HG03354 (cell line): ENCODE measurements around the gene SYN1.

ENCODE experiments used
- ATAC-seq: cut with Tn5 transposase; IDR thresholded peaks from one replicate; pipeline ENCODE4 v1.9.1; 2021; ENCODE audit warnings: mild to moderate bottlenecking; ENCODE audit not compliant: unreplicated experiment, poor library complexity, severe bottlenecking

SYN1 gene

GRCh38 chrX:47576021-47576898, 43.4 kb downstream of the SYN1 start:
- no peak for ATAC-seq

DNA sequence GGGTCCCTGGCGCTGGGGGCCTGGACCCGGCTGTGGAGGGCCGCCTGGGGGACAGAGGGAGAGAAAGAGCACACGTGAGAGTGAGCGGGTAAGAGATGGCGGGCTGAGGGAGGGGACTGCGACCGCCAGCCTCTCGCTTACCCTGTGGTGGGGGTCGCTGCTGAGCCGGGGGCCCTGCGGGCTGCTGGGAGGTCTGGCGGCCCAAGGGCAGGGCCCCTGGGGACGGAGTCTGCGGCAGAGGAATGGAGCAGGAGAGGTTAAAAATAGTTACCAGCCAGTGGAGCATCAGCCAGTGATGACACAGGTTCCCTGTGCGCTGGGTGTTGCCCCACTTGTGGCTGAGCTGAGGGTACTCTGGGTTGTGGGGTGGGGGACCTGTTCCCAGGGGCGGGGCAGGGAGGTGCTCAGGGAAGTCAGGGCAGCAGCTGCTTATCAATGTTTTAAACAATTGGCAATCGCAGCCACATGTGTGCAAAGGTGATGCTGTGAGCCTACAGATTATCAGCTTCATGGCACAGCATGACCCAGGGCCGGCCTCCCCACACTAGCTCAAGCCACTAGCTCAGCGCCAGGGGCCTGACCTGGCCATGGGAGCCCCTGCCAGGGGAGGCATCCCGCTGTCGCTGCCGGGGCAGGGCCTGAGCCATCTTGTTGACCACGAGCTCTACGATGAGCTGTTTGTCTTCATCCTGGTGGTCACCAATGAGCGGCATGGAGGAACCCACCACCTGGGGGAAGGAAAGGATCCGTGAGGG, 44.9 kb downstream of the SYN1 start:
- ATAC-seq, result no peak

DNA sequence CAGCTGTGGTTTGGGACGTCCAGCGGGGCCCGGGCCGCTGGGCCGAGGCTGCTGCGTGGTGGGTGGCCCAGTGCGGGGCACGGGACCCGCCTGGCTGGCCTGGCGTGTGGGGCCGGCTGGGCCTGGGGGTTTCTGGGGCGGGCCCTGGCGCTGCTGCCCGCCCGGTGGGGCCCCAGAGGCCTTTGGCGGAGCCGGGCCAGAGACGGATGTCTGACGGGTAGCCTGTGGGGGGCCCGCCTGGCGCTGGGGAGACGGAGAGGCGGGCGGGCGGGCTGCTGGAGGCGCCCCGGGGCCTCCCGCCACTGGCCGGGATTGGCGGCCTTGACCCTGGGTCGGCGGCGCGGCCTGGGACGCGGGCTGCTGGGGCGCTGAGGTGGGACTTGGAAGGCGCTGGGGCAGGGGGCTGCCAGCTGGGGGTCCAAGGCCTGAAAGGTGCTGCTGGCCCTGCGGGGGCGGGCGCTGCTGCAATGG, 45.5 kb downstream of the SYN1 start:
- no peak for ATAC-seq

GRCh38 chrX:47573341-47574075, 46.1 kb downstream of the SYN1 start:
- ATAC-seq, result no peak

GRCh38 chrX:47572773-47573340, 46.8 kb downstream of the SYN1 start:
- ATAC-seq, result no peak

DNA sequence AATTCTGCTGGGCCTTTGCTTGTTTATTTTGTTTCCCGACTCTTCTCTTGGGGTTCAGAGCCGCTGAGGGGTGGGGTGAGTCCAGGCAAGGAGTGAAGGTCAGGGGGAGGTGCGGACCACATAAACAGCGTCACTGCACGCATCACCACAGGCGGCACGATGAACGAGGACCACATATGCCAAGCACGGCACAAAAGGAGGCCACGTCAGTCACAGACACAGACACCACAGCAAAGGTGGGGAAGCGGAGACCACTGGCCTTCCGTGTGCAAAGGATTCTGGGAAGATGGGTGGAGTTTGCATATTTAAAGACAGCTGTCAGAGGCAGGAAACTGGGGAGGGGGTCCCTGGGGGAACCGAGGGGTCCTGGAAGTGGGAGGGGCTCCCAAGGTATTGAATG, 47.8 kb downstream of the SYN1 start:
- no peak for ATAC-seq

DNA sequence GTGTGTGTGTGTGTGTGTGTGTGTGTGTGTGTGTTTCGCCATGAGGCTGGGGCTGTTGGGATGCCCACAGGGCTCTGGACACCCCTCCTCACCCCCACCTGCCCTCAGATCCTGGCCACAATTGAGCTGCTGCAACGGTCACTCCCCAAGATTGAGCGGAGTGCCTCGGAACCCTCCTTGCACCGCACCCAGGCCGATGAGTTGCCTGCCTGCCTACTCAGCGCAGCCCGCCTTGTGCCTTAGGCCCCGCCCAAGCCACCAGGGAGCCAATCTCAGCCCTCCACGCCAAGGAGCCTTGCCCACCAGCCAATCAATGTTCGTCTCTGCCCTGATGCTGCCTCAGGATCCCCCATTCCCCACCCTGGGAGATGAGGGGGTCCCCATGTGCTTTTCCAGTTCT, 48.4 kb downstream of the SYN1 start:
- no peak for ATAC-seq

GRCh38 chrX:47570794-47571193, 48.9 kb downstream of the SYN1 start:
- no peak for ATAC-seq

- no peak for ATAC-seq
Measured at GRCh38 chrX:47568656-47569295, 50.9 kb downstream of the SYN1 start.

GRCh38 chrX:47566841-47567240, 52.8 kb downstream of the SYN1 start:
- ATAC-seq, result no peak

GRCh38 chrX:47564438-47565085, 55.1 kb downstream of the SYN1 start:
- ATAC-seq, result no peak

DNA sequence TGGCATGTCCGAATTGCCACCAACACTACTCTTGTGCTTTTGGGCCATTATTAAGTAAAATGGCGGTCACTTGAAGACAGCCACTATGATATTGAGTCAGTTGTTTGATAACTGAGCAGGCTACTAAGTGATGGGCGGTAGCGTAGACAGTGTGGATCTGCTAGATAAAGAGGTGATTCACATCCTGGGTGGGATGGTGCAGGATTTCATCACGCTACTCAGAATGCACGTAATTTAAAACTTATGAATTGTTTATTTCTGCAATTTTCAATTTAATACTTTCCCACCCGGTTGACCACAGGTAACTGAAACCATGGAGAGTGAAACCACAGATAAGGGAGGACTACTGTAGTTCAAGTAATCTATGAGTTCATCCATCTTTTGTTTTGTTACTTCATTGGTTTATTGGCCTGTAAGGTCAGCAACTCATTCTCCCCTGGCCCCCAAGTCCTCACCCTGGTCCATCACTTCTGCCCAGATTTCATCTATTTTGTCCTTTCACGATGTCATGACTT, 55.8 kb downstream of the SYN1 start:
- ATAC-seq, result no peak

DNA sequence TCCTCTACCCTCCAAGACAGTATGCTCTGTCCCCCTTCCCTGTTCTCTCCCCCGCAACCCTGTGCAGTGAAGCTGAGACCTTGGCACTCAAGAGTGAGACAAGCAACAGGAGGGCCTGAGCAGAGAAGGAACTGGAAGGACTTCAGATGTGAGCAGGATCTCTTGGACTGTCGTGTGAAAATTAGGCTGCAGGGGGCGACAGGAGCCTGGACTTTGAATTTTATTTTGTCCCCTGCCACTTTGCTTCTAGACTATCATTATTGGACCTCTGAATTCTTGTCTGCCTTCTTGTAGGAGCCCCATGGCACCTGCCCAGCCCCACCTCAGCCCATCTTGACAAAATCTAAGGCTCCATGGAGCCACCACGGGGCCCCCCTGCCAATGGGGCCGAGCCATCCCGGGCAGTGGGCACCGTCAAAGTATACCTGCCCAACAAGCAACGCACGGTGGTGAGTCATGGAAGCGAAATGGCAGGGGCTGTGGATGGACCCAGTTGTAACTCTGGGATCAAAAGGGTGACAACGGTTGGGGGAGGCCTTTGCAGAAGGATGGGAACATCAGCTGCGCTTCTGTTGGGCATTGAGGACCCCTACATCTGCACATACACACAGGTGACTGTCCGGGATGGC, 56.9 kb downstream of the SYN1 start:
- ATAC-seq, result no peak

- no peak for ATAC-seq
Measured at GRCh38 chrX:47561659-47562151, 58.0 kb downstream of the SYN1 start.

GRCh38 chrX:47560934-47561658, 58.6 kb downstream of the SYN1 start, which contains the start of gene ARAF:
Gene ARAF, plus strand, starts transcription at chrX:47561205. Its CDS starts 1,763 bp downstream, at chrX:47562968.
- peak; percentile 89 for ATAC-seq

DNA sequence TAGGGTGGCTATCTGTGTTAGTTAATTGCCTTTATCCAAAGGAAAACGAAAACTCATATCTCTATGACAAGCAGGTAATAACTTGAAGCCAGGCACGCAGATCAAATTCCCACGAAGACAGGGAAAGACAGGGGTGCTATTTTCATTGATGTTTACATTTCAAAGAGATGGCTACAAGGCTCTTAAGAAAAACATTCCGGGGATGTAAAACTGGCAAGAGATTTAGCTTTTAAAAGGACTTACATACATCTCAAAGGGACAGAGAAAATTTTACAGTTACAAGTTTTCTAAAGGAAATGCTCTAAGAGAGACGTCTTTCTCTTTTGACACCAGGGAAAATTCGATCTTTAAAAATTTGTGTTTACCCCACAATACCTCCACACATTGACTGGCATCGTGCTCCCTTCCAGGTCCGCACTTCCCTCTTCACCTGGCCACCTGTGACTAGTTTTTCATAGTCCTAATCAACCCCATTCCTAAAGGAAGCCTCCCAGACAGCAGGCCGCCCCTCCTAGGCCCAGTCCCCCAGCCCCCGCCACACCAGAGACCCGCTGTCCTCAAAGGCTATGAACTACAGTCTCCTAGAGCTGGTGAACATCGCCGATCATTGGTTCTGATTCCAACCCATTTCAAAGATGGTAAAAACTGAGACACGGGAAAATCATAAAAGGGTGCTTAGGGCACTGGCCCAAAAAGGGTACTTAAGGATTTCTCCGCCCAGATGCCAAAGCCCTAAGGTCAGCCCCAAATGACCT, 59.3 kb downstream of the SYN1 start:
- ATAC-seq, result no peak

- no peak for ATAC-seq
Measured at GRCh38 chrX:47558436-47558835, 61.2 kb downstream of the SYN1 start.
